Prostate gland (tissue), 2 donors: ENCODE measurements around the gene CHEK1.

ENCODE experiments used
- CTCF ChIP-seq, 4 experiments: fragments of 200-600 bp in 2 of 4; fragments of 450-650 bp in 2 of 4; sonication (generic) in 2 of 4; IDR thresholded peaks; 1 replicate in 3 of 4; 2 replicates in 1 of 4; pipeline ENCODE4 v1.5.1; 2016 to 2019; ENCODE audit warnings: antibody characterized with exemption in 4 of 4, mild to moderate bottlenecking in 2 of 4, moderate library complexity in 2 of 4
- POLR2A ChIP-seq: fragments of 450-650 bp; IDR thresholded peaks from one replicate; pipeline ENCODE4 v1.6.1; 2016; ENCODE audit warnings: antibody characterized with exemption, mild to moderate bottlenecking
- POLR2AphosphoS5 ChIP-seq: sonication (generic); formaldehyde crosslinking; IDR thresholded peaks from one replicate; pipeline ENCODE4 v1.6.1; 2017; ENCODE audit warnings: antibody characterized with exemption

DNA sequence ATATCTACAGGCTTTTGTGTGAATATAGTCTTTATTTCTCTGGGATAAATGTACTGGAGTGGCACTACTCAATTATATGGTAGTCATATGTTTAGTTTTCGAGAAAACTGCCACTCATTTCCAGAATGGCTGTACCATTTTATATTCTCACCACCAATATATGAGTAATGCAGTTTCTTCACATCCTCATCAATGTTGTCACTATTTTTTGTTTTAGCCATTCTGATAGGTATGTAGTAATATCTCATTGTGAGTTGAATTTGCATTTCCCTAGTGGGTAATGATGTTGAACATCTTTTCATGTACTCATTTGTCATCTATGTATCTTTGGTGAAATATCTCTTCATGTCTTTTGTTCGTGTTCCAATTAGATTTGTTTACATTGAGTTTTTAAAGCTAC is 37.7 kb downstream of the CHEK1 start:
- TF ChIP-seq CTCF (IDR thresholded peaks at IDR 0.05) (no peak), POLR2A (no peak), POLR2AphosphoS5 (no peak)
